ENCODE data around the gene TMEM116.
A peak's percentile ranks its signal among the peaks of the same experiment; 100 is the strongest.

The TMEM116 gene

DNA sequence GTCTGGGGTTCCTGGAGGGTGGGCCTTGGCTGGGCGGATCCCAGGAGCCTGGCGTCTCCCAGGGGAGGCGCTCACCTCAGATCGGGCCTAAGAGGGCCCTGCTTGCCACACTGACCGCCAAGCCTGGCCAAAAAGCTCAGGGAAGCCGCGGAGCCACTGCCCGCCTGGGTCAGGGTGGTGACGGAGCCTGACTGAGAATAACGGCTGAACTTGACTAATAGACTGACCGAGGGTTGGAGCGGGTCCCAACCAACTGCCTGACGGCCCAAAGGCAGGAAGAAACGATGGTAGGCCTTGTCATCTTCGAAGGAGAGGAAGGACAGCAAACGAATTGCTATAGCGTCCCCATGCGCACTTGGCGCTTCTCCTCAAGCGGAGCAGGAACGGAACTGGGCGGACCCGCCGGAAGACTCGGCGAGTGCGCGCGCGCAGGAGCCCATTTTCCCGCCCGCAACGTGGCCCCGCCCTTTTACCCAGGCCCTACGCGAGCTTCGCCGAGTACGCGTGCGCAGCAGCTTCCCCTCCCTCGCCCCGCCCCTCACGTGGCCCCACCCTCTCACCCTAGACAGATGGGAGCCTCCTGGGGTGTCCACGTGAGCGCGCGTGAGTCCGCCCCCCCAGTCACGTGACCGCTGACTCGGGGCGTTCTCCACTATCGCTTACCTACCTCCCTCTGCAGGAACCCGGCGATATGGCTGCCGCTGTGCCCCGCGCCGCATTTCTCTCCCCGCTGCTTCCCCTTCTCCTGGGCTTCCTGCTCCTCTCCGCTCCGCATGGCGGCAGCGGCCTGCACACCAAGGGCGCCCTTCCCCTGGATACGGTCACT is at the start of gene TMEM116, which contains the start of gene ERP29 (continued):
- TF ChIP-seq, protein P1, sequence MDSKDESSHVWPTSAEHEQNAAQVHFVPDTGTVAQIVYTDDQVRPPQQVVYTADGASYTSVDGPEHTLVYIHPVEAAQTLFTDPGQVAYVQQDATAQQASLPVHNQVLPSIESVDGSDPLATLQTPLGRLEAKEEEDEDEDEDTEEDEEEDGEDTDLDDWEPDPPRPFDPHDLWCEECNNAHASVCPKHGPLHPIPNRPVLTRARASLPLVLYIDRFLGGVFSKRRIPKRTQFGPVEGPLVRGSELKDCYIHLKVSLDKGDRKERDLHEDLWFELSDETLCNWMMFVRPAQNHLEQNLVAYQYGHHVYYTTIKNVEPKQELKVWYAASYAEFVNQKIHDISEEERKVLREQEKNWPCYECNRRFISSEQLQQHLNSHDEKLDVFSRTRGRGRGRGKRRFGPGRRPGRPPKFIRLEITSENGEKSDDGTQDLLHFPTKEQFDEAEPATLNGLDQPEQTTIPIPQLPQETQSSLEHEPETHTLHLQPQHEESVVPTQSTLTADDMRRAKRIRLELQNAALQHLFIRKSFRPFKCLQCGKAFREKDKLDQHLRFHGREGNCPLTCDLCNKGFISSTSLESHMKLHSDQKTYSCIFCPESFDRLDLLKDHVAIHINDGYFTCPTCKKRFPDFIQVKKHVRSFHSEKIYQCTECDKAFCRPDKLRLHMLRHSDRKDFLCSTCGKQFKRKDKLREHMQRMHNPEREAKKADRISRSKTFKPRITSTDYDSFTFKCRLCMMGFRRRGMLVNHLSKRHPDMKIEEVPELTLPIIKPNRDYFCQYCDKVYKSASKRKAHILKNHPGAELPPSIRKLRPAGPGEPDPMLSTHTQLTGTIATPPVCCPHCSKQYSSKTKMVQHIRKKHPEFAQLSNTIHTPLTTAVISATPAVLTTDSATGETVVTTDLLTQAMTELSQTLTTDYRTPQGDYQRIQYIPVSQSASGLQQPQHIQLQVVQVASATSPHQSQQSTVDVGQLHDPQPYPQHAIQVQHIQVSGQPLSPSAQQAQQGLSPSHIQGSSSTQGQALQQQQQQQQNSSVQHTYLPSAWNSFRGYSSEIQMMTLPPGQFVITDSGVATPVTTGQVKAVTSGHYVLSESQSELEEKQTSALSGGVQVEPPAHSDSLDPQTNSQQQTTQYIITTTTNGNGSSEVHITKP (tag by site-specific recombination; IDR thresholded peaks at IDR 0.05) = no peak
- TF ChIP-seq, protein P2, sequence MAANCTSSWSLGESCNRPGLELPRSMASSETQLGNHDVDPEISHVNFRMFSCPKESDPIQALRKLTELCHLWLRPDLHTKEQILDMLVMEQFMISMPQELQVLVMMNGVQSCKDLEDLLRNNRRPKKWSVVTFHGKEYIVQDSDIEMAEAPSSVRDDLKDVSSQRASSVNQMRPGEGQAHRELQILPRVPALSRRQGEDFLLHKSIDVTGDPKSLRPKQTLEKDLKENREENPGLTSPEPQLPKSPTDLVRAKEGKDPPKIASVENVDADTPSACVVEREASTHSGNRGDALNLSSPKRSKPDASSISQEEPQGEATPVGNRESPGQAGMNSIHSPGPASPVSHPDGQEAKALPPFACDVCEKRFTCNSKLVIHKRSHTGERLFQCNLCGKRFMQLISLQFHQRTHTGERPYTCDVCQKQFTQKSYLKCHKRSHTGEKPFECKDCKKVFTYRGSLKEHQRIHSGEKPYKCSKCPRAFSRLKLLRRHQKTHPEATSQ (tag by site-specific recombination; IDR thresholded peaks at IDR 0.05) = 0 out of 2 replicates have a peak, but pooled peaks have one; percentile 36
- TF ChIP-seq, protein P3, sequence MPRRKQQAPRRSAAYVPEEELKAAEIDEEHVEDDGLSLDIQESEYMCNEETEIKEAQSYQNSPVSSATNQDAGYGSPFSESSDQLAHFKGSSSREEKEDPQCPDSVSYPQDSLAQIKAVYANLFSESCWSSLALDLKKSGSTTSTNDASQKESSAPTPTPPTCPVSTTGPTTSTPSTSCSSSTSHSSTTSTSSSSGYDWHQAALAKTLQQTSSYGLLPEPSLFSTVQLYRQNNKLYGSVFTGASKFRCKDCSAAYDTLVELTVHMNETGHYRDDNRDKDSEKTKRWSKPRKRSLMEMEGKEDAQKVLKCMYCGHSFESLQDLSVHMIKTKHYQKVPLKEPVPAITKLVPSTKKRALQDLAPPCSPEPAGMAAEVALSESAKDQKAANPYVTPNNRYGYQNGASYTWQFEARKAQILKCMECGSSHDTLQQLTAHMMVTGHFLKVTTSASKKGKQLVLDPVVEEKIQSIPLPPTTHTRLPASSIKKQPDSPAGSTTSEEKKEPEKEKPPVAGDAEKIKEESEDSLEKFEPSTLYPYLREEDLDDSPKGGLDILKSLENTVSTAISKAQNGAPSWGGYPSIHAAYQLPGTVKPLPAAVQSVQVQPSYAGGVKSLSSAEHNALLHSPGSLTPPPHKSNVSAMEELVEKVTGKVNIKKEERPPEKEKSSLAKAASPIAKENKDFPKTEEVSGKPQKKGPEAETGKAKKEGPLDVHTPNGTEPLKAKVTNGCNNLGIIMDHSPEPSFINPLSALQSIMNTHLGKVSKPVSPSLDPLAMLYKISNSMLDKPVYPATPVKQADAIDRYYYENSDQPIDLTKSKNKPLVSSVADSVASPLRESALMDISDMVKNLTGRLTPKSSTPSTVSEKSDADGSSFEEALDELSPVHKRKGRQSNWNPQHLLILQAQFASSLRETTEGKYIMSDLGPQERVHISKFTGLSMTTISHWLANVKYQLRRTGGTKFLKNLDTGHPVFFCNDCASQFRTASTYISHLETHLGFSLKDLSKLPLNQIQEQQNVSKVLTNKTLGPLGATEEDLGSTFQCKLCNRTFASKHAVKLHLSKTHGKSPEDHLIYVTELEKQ (tag by site-specific recombination; IDR thresholded peaks at IDR 0.05; ENCODE audit: borderline replicate concordance) = no peak
- TF ChIP-seq, protein P4, sequence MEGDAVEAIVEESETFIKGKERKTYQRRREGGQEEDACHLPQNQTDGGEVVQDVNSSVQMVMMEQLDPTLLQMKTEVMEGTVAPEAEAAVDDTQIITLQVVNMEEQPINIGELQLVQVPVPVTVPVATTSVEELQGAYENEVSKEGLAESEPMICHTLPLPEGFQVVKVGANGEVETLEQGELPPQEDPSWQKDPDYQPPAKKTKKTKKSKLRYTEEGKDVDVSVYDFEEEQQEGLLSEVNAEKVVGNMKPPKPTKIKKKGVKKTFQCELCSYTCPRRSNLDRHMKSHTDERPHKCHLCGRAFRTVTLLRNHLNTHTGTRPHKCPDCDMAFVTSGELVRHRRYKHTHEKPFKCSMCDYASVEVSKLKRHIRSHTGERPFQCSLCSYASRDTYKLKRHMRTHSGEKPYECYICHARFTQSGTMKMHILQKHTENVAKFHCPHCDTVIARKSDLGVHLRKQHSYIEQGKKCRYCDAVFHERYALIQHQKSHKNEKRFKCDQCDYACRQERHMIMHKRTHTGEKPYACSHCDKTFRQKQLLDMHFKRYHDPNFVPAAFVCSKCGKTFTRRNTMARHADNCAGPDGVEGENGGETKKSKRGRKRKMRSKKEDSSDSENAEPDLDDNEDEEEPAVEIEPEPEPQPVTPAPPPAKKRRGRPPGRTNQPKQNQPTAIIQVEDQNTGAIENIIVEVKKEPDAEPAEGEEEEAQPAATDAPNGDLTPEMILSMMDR (tag by site-specific recombination; IDR thresholded peaks at IDR 0.05) = peak; percentile 70
- peak; percentile 94 for TF ChIP-seq ZNF341 (tag by site-specific recombination; IDR thresholded peaks at IDR 0.05; ENCODE audit: low read depth)
- 0 out of 2 replicates have a peak, but pooled peaks have one; percentile 49 for TF ChIP-seq ZNF10 (tag by site-specific recombination; IDR thresholded peaks at IDR 0.05)
- TF ChIP-seq ZNF140 (tag by site-specific recombination; IDR thresholded peaks at IDR 0.05) = no peak
- TF ChIP-seq TRIM28 (IDR thresholded peaks at IDR 0.05; ENCODE audit: borderline replicate concordance, low read length) = no peak
- TF ChIP-seq KLF16 (tag by site-specific recombination; IDR thresholded peaks at IDR 0.05) = peak; percentile 94
- TF ChIP-seq, protein P5, sequence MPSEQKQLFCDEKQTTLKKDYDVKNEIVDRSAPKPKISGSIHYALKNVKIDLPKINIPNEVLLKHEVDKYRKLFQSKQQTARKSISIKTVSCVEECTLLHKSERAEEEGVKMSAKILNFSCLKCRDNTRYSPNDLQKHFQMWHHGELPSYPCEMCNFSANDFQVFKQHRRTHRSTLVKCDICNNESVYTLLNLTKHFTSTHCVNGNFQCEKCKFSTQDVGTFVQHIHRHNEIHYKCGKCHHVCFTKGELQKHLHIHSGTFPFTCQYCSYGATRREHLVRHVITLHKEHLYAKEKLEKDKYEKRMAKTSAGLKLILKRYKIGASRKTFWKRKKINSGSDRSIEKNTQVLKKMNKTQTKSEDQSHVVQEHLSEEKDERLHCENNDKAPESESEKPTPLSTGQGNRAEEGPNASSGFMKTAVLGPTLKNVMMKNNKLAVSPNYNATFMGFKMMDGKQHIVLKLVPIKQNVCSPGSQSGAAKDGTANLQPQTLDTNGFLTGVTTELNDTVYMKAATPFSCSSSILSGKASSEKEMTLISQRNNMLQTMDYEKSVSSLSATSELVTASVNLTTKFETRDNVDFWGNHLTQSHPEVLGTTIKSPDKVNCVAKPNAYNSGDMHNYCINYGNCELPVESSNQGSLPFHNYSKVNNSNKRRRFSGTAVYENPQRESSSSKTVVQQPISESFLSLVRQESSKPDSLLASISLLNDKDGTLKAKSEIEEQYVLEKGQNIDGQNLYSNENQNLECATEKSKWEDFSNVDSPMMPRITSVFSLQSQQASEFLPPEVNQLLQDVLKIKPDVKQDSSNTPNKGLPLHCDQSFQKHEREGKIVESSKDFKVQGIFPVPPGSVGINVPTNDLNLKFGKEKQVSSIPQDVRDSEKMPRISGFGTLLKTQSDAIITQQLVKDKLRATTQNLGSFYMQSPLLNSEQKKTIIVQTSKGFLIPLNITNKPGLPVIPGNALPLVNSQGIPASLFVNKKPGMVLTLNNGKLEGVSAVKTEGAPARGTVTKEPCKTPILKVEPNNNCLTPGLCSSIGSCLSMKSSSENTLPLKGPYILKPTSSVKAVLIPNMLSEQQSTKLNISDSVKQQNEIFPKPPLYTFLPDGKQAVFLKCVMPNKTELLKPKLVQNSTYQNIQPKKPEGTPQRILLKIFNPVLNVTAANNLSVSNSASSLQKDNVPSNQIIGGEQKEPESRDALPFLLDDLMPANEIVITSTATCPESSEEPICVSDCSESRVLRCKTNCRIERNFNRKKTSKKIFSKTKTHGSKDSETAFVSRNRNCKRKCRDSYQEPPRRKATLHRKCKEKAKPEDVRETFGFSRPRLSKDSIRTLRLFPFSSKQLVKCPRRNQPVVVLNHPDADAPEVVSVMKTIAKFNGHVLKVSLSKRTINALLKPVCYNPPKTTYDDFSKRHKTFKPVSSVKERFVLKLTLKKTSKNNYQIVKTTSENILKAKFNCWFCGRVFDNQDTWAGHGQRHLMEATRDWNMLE (tag by site-specific recombination; conservative IDR thresholded peaks at IDR 0.05; ENCODE audit: low read depth) = peak; percentile 46; the same call in 1 of the 2 replicates
- TF ChIP-seq, protein P6, sequence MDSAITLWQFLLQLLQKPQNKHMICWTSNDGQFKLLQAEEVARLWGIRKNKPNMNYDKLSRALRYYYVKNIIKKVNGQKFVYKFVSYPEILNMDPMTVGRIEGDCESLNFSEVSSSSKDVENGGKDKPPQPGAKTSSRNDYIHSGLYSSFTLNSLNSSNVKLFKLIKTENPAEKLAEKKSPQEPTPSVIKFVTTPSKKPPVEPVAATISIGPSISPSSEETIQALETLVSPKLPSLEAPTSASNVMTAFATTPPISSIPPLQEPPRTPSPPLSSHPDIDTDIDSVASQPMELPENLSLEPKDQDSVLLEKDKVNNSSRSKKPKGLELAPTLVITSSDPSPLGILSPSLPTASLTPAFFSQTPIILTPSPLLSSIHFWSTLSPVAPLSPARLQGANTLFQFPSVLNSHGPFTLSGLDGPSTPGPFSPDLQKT (IDR thresholded peaks at IDR 0.05; ENCODE audit: borderline replicate concordance, low read depth, low read length) = no peak
- TF ChIP-seq, protein P7, sequence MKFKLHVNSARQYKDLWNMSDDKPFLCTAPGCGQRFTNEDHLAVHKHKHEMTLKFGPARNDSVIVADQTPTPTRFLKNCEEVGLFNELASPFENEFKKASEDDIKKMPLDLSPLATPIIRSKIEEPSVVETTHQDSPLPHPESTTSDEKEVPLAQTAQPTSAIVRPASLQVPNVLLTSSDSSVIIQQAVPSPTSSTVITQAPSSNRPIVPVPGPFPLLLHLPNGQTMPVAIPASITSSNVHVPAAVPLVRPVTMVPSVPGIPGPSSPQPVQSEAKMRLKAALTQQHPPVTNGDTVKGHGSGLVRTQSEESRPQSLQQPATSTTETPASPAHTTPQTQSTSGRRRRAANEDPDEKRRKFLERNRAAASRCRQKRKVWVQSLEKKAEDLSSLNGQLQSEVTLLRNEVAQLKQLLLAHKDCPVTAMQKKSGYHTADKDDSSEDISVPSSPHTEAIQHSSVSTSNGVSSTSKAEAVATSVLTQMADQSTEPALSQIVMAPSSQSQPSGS (tag by site-specific recombination; IDR thresholded peaks at IDR 0.05; ENCODE audit: low read depth) = no peak
- peak; percentile 98 for TF ChIP-seq ZNF335 (tag by site-specific recombination; conservative IDR thresholded peaks at IDR 0.05)
- peak; percentile 73 for TF ChIP-seq ZBTB48 (tag by site-specific recombination; IDR thresholded peaks at IDR 0.05)
- peak; percentile 77 for TF ChIP-seq ZIC2 (tag by site-specific recombination; IDR thresholded peaks at IDR 0.05)
- TF ChIP-seq WT1 (tag by site-specific recombination; IDR thresholded peaks at IDR 0.05) = peak; percentile 43
- TF ChIP-seq ZNF366 (tag by site-specific recombination; conservative IDR thresholded peaks at IDR 0.05) = 0 out of 2 replicates have a peak, but pooled peaks have one; percentile 13
- TF ChIP-seq ZNF623 (tag by site-specific recombination; IDR thresholded peaks at IDR 0.05) = no peak
- no peak for TF ChIP-seq ZNF48 (tag by site-specific recombination; IDR thresholded peaks at IDR 0.05)

All from HEK293 (cell line).